Mesendoderm (in vitro differentiated cells): Measurements from ENCODE around the gene MGAT5B.

Source experiments
- DNase-seq: peaks from one replicate; pipeline ENCODE4 v3.0.0; 2013
- H2AK5ac ChIP-seq: 2 replicates; pipeline ENCODE4 v1.6.1; 2013; ENCODE audit warnings: low read length, inconsistent platforms
- H2BK120ac ChIP-seq: 2 replicates; pipeline ENCODE4 v1.6.1; 2013; ENCODE audit warnings: low read depth, mild to moderate bottlenecking, low read length, moderate library complexity, mixed read lengths
- H2BK15ac ChIP-seq: replicated peaks from 2 replicates; pipeline ENCODE4 v1.6.1; 2013; ENCODE audit warnings: low read depth, mild to moderate bottlenecking, moderate library complexity
- H2BK5ac ChIP-seq: 2 replicates; pipeline ENCODE4 v1.6.1; 2013; ENCODE audit warnings: low read length, inconsistent platforms
- H3K18ac ChIP-seq: 2 replicates; pipeline ENCODE4 v1.6.1; 2013; ENCODE audit warnings: mild to moderate bottlenecking, low read length, mixed read lengths
- H3K23ac ChIP-seq: one replicate; pipeline ENCODE4 v1.6.1; 2013; ENCODE audit warnings: low read length
- H3K27ac ChIP-seq: 2 replicates; pipeline ENCODE4 v1.5.1; 2013; ENCODE audit warnings: low read depth, mild to moderate bottlenecking, inconsistent platforms, low read length, moderate library complexity
- H3K27me3 ChIP-seq: 2 replicates; pipeline ENCODE4 v1.6.1; 2013; ENCODE audit warnings: low read length, control low read depth, mild to moderate bottlenecking, inconsistent platforms; ENCODE audit not compliant: insufficient read depth, poor library complexity
- H3K36me3 ChIP-seq: 2 replicates; pipeline ENCODE4 v1.6.1; 2013; ENCODE audit warnings: low read length, inconsistent platforms; ENCODE audit not compliant: control insufficient read depth, insufficient read depth
- H3K4ac ChIP-seq: one replicate; pipeline ENCODE4 v1.6.1; 2013; ENCODE audit warnings: low read depth, mild to moderate bottlenecking, low read length, moderate library complexity
- H3K4me1 ChIP-seq: 2 replicates; pipeline ENCODE4 v1.6.1; 2013; ENCODE audit warnings: low read depth, low read length, inconsistent platforms; ENCODE audit not compliant: control insufficient read depth
- H3K4me2 ChIP-seq: 2 replicates; pipeline ENCODE4 v1.6.1; 2013; ENCODE audit warnings: low read length
- H3K4me3 ChIP-seq: 2 replicates; pipeline ENCODE4 v1.5.1; 2013; ENCODE audit warnings: mild to moderate bottlenecking, low read length
- H3K56ac ChIP-seq: one replicate; pipeline ENCODE4 v1.6.1; 2013; ENCODE audit warnings: low read length
- H3K79me1 ChIP-seq: 2 replicates; pipeline ENCODE4 v1.6.1; 2013; ENCODE audit warnings: low read length, inconsistent platforms
- H3K79me2 ChIP-seq: 2 replicates; pipeline ENCODE4 v1.6.1; 2013; ENCODE audit warnings: mild to moderate bottlenecking, low read length; ENCODE audit not compliant: control insufficient read depth, insufficient read depth
- H3K9ac ChIP-seq: 2 replicates; pipeline ENCODE4 v1.6.1; 2013; ENCODE audit warnings: low read length, inconsistent platforms
- H4K5ac ChIP-seq: one replicate; pipeline ENCODE4 v1.6.1; 2013; ENCODE audit warnings: low read length
- H4K8ac ChIP-seq: one replicate; pipeline ENCODE4 v1.6.1; 2013; ENCODE audit warnings: low read depth, mild to moderate bottlenecking, control low read depth, low read length, moderate library complexity
- WGBS: extraction: QIAGEN DNeasy Blood & Tissue Kit; methylation state at CpG from one replicate; pipeline ENCODE4 v1.1.7; 2013; ENCODE audit warnings: low lambda C conversion rate, missing lambda C conversion rate; ENCODE audit not compliant: insufficient coverage; ENCODE audit errors: extremely low coverage; 5-methylcytosine and 5-hydroxymethylcytosine counted together

MGAT5B gene

DNA sequence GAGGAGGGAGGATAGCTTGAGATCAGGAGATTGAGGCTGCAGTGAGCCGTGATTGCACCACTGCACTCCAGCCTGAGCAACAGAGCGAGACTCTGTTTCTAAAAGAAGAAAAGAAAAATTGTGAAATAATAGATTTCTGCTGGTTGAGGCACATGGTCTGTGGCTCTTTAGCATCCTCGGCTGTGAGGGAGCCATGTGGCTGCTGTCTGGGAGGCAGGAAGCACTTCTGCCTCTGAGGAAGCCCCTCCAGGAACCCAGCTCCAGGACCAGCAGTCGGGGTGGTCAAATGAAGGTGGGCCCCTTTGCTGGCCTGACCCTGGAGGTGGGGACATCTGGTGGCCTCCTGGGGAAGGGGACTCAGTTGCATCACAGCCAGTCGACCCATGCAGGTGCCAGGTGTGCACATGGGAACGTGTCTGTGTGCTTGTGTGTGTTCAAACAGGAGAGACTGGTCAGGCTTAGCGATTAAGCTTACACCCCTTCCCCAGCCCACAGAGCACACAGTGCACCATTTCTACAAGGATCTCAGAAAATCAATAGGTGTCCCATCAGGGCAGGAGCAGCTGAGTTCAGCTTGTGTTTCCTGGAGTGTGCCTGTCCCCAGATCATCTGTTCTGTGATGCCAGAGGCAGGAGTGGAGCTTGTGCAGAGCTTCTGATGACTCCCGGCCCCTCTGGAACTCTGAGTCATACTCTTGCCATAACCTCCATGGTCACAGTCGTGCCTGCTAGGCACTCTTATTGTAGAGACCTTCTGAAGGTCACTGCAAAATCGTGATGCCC lies 24.3 kb upstream of the MGAT5B start:
- Histone ChIP-seq H2BK15ac (no peak overlapping the region), H3K23ac (no peak overlapping the region), H2BK120ac (no peak overlapping the region), H3K4ac (no peak overlapping the region), H4K8ac (no peak overlapping the region), H3K56ac (no peak overlapping the region), H2BK5ac (no peak overlapping the region), H2AK5ac (no peak overlapping the region), H3K27me3 (no peaks in the 10 kb centered on the region), H4K5ac (no peak overlapping the region), H3K4me3 (no peak overlapping the region), H3K4me1 (no peaks in the 10 kb centered on the region), H3K27ac (no peak overlapping the region), H3K79me2 (no peaks in the 10 kb centered on the region), H3K79me1 (no peaks in the 10 kb centered on the region), H3K36me3 (no peaks in the 10 kb centered on the region), H3K4me2 (no peak overlapping the region), H3K18ac (no peak overlapping the region), H3K9ac (no peak overlapping the region)
- WGBS, result no CpG with 5 or more reads among the region's 10 CpGs
- DNase-seq, result no peak

DNA sequence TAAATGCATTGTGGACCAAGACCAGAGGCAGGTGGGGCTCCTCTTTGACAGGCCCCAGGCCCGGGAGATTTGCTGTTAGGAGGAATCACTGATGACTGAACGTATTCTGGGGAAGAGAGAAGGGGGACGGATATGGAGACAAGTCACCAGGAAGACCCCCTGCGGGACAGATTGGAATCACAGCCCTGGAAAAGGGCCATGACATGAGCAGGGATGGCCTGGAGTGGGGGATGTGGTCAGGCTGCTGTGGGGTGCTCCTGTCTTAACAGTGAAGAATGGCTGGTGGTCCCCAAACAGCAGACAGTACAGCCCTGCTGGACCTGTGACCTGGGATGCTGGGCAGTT lies 23.7 kb upstream of the MGAT5B start:
- no peaks in the 10 kb centered on the region for H3K79me1 ChIP-seq
- no peak overlapping the region for H4K5ac ChIP-seq
- H2BK120ac ChIP-seq, result no peak overlapping the region
- no peak overlapping the region for H3K56ac ChIP-seq
- no peaks in the 10 kb centered on the region for H3K27me3 ChIP-seq
- no peak for DNase-seq
- no peak overlapping the region for H3K4ac ChIP-seq
- no peak overlapping the region for H3K27ac ChIP-seq
- H4K8ac ChIP-seq, result no peak overlapping the region
- no peak overlapping the region for H3K23ac ChIP-seq
- no peak overlapping the region for H3K18ac ChIP-seq
- no peak overlapping the region for H2BK5ac ChIP-seq
- H2AK5ac ChIP-seq, result no peak overlapping the region
- H2BK15ac ChIP-seq, result no peak overlapping the region
- no peaks in the 10 kb centered on the region for H3K4me1 ChIP-seq
- H3K4me2 ChIP-seq, result no peak overlapping the region
- WGBS, result no CpG with 5 or more reads among the region's 4 CpGs
- no peaks in the 10 kb centered on the region for H3K79me2 ChIP-seq
- H3K4me3 ChIP-seq, result no peak overlapping the region
- no peaks in the 10 kb centered on the region for H3K36me3 ChIP-seq
- H3K9ac ChIP-seq, result no peak overlapping the region

DNA sequence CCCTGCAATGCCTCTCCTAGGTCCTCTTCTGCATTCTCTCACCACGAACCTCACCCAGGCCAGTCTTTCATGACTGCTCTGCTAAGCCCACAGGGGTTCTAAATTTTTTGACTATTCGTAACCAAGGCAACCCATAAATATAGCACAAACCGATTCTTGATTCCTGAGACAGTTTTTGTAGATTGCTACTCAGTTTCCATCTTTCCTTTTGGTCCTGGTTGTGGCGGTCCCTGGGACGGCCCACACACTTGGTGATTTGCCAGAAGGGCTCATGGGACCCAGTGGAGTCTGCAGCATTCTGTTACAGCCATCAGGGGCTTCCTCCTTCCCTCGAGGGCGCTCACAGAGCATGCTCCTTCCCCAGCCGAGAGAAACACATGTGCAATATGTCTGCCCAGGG lies 23.4 kb upstream of the MGAT5B start:
- no peak overlapping the region for H2AK5ac ChIP-seq
- no peaks in the 10 kb centered on the region for H3K4me1 ChIP-seq
- no peak overlapping the region for H3K27ac ChIP-seq
- H4K8ac ChIP-seq, result no peak overlapping the region
- H3K18ac ChIP-seq, result no peak overlapping the region
- no peaks in the 10 kb centered on the region for H3K27me3 ChIP-seq
- no peak overlapping the region for H3K56ac ChIP-seq
- H3K23ac ChIP-seq, result no peak overlapping the region
- H3K4me3 ChIP-seq, result no peak overlapping the region
- H3K4me2 ChIP-seq, result no peak overlapping the region
- H2BK15ac ChIP-seq, result no peak overlapping the region
- no peak overlapping the region for H4K5ac ChIP-seq
- no peaks in the 10 kb centered on the region for H3K79me2 ChIP-seq
- WGBS, result no CpG with 5 or more reads among the region's 8 CpGs
- H3K4ac ChIP-seq, result no peak overlapping the region
- DNase-seq, result no peak
- H3K79me1 ChIP-seq, result no peaks in the 10 kb centered on the region
- no peak overlapping the region for H2BK120ac ChIP-seq
- H2BK5ac ChIP-seq, result no peak overlapping the region
- H3K9ac ChIP-seq, result no peak overlapping the region
- no peaks in the 10 kb centered on the region for H3K36me3 ChIP-seq

DNA sequence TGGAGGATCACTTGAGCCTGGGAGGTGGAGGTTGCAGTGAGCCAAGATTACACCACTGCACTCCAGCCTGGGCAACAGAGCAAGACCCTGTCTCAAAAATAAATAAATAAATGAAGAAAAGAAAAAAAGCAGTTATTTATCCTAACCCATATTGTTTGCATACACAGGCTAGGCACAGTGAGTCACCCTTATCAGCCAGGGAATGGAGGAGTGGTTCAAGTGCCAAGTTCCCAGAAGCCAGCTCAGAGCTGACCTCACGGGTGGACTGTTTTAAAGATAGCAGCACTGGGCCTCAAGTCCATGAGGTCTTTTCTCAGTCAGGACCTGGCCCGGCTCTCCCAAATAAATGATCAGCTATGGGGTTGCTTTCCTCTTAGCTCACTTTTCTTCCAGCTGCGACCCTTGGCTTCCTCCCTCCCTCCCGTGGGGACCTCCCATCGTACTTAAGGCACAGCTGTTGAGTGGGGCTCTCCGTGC lies 22.6 kb upstream of the MGAT5B start:
- H3K4me1 ChIP-seq, result no peaks in the 10 kb centered on the region
- no peak overlapping the region for H4K8ac ChIP-seq
- H3K79me1 ChIP-seq, result no peaks in the 10 kb centered on the region
- no CpG with 5 or more reads among the region's 6 CpGs for WGBS
- no peak overlapping the region for H3K56ac ChIP-seq
- no peak overlapping the region for H2BK5ac ChIP-seq
- H3K4me3 ChIP-seq, result no peak overlapping the region
- H3K9ac ChIP-seq, result no peak overlapping the region
- H3K18ac ChIP-seq, result no peak overlapping the region
- no peak overlapping the region for H2AK5ac ChIP-seq
- H3K4me2 ChIP-seq, result no peak overlapping the region
- H4K5ac ChIP-seq, result no peak overlapping the region
- H3K4ac ChIP-seq, result no peak overlapping the region
- H3K36me3 ChIP-seq, result no peaks in the 10 kb centered on the region
- DNase-seq, result no peak
- no peak overlapping the region for H3K27ac ChIP-seq
- no peak overlapping the region for H2BK120ac ChIP-seq
- H2BK15ac ChIP-seq, result no peak overlapping the region
- H3K79me2 ChIP-seq, result no peaks in the 10 kb centered on the region
- H3K27me3 ChIP-seq, result no peaks in the 10 kb centered on the region
- no peak overlapping the region for H3K23ac ChIP-seq

DNA sequence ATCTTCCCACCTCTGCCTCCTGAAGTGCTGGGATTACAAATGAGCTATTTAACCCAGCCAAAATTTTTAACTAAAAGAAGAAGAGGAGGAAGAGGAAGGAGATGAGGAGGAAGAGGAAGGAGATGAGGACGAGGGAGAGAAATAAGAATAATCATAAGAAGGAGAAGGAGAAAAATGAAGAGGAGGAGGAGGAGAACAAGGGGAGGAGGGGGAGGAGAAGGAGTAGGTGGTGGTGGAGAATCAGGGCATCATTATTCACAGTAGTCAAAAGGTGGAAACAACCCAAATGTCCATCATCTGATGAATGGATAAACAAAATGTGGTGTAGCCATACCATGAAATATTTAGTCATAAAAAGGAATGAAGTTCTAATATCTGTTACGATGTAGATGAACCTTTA lies 21.2 kb upstream of the MGAT5B start:
- H2BK15ac ChIP-seq, result no peak overlapping the region
- H3K9ac ChIP-seq, result no peak overlapping the region
- no peak overlapping the region for H2BK120ac ChIP-seq
- H3K4me2 ChIP-seq, result no peak overlapping the region
- WGBS, result 100% methylated on average over 1 of the region's 2 CpGs
- H3K4me1 ChIP-seq, result no peaks in the 10 kb centered on the region
- H2BK5ac ChIP-seq, result no peak overlapping the region
- DNase-seq, result no peak
- H3K4me3 ChIP-seq, result no peak overlapping the region
- H4K5ac ChIP-seq, result no peak overlapping the region
- H3K36me3 ChIP-seq, result no peaks in the 10 kb centered on the region
- no peak overlapping the region for H3K27ac ChIP-seq
- H3K27me3 ChIP-seq, result no peaks in the 10 kb centered on the region
- no peak overlapping the region for H3K18ac ChIP-seq
- no peak overlapping the region for H4K8ac ChIP-seq
- H3K79me1 ChIP-seq, result no peaks in the 10 kb centered on the region
- no peak overlapping the region for H2AK5ac ChIP-seq
- H3K23ac ChIP-seq, result no peak overlapping the region
- H3K79me2 ChIP-seq, result no peaks in the 10 kb centered on the region
- no peak overlapping the region for H3K56ac ChIP-seq
- H3K4ac ChIP-seq, result no peak overlapping the region

DNA sequence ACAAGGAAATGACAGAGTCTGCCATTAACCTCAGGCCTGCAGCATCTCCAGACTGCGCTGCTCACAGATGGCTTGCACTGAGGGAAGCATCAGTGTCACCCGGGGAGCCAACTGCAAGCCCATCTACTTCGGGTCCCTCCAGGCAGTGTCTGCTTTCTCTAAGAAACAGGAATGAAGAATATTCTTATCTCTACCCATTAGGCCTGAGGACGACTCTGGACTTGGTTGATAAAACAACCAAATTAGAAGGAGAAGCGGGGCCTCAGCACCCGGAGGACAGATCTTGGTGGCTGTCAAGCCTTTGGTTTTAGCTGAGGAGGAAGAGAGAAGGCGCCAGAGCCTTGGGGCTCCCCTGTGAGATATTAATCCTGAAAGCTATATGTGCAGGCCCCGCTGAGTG lies 19.5 kb upstream of the MGAT5B start:
- no peaks in the 10 kb centered on the region for H3K4me1 ChIP-seq
- DNase-seq, result no peak
- no peak overlapping the region for H2AK5ac ChIP-seq
- no peak overlapping the region for H3K4ac ChIP-seq
- WGBS, result no CpG with 5 or more reads among the region's 8 CpGs
- H3K27ac ChIP-seq, result no peak overlapping the region
- H3K4me2 ChIP-seq, result no peak overlapping the region
- no peaks in the 10 kb centered on the region for H3K79me1 ChIP-seq
- no peaks in the 10 kb centered on the region for H3K79me2 ChIP-seq
- no peak overlapping the region for H2BK120ac ChIP-seq
- no peak overlapping the region for H3K56ac ChIP-seq
- H4K8ac ChIP-seq, result no peak overlapping the region
- H3K4me3 ChIP-seq, result no peak overlapping the region
- no peak overlapping the region for H2BK15ac ChIP-seq
- H2BK5ac ChIP-seq, result no peak overlapping the region
- H3K36me3 ChIP-seq, result no peaks in the 10 kb centered on the region
- H3K18ac ChIP-seq, result no peak overlapping the region
- no peaks in the 10 kb centered on the region for H3K27me3 ChIP-seq
- no peak overlapping the region for H4K5ac ChIP-seq
- H3K23ac ChIP-seq, result no peak overlapping the region
- H3K9ac ChIP-seq, result no peak overlapping the region
